HEK293T (cell line): Measurements from ENCODE around the gene MRPS12.
A peak's percentile ranks its signal among the peaks of the same experiment; 100 is the strongest.

ENCODE experiments used
- ARNT ChIP-seq: fragments of 450-650 bp; IDR thresholded peaks from 2 replicates; pipeline ENCODE4 v1.6.1; 2017; ENCODE audit warnings: mild to moderate bottlenecking
- BHLHE40 ChIP-seq: fragments of 450-650 bp; IDR thresholded peaks from 2 replicates; pipeline ENCODE4 v1.6.1; 2016; ENCODE audit warnings: mild to moderate bottlenecking, moderate library complexity, borderline replicate concordance
- FOXA1 ChIP-seq: fragments of 450-650 bp; IDR thresholded peaks from 2 replicates; pipeline ENCODE4 v1.6.1; 2016; ENCODE audit warnings: mild to moderate bottlenecking
- FOXK2 ChIP-seq: fragments of 450-650 bp; IDR thresholded peaks from 2 replicates; pipeline ENCODE4 v1.6.1; 2016; ENCODE audit warnings: mild to moderate bottlenecking
- FOXM1 ChIP-seq: fragments of 450-650 bp; IDR thresholded peaks from 2 replicates; pipeline ENCODE4 v1.6.1; 2017; ENCODE audit warnings: mild to moderate bottlenecking, borderline replicate concordance
- HDGF ChIP-seq: fragments of 450-650 bp; IDR thresholded peaks from 2 replicates; pipeline ENCODE4 v1.6.1; 2017; ENCODE audit warnings: antibody characterized with exemption, borderline replicate concordance
- L3MBTL2 ChIP-seq: fragments of 450-650 bp; conservative IDR thresholded peaks from 2 replicates; pipeline ENCODE4 v1.6.1; 2016; ENCODE audit warnings: mild to moderate bottlenecking
- NFRKB ChIP-seq: fragments of 450-650 bp; IDR thresholded peaks from 2 replicates; pipeline ENCODE4 v1.6.1; 2016; ENCODE audit warnings: mild to moderate bottlenecking, moderate library complexity
- SP1 ChIP-seq: fragments of 450-650 bp; IDR thresholded peaks from 2 replicates; pipeline ENCODE4 v1.6.1; 2017
- SUZ12 ChIP-seq: fragments of 450-650 bp; IDR thresholded peaks from 2 replicates; pipeline ENCODE4 v1.6.1; 2016; ENCODE audit warnings: mild to moderate bottlenecking
- TARDBP ChIP-seq: fragments of 450-650 bp; IDR thresholded peaks from 2 replicates; pipeline ENCODE4 v1.6.1; 2016
- ZNF384 ChIP-seq: fragments of 450-650 bp; IDR thresholded peaks from 2 replicates; pipeline ENCODE4 v1.6.1; 2016

- TF ChIP-seq FOXM1 (no peak), FOXA1 (no peak), BHLHE40 (no peak), FOXK2 (no peak), SUZ12 (no peak), NFRKB (no peak), TARDBP (no peak), ARNT (no peak), SP1 (no peak), HDGF (peak; percentile 96; the same call in 1 of the 2 replicates), L3MBTL2 (peak; percentile 81), ZNF384 (no peak)
Observed at GRCh38 chr19:38930776-38931520, at the start of gene MRPS12.
